Stomach smooth muscle (tissue), 2 donors: Measurements from ENCODE around the gene PTTG1.

Source experiments
- H3K27ac ChIP-seq: one replicate; pipeline ENCODE4 v1.7.0; 2013; ENCODE audit warnings: mild to moderate bottlenecking, low read length, inconsistent platforms
- H3K27me3 ChIP-seq, 2 donors: one replicate each; pipeline ENCODE4 v1.7.0; 2013; ENCODE audit warnings: low read length in 2 of 2; ENCODE audit not compliant: insufficient read depth in 2 of 2, control insufficient read depth in 1 of 2
- H3K36me3 ChIP-seq, 2 donors: one replicate each; pipeline ENCODE4 v1.7.0; 2013; ENCODE audit warnings: low read length in 2 of 2; ENCODE audit not compliant: control insufficient read depth in 2 of 2, insufficient read depth in 2 of 2
- H3K4me1 ChIP-seq: one replicate; pipeline ENCODE4 v1.7.0; 2013; ENCODE audit warnings: low read length; ENCODE audit not compliant: control insufficient read depth, insufficient read depth
- H3K4me3 ChIP-seq, 2 donors: one replicate each; pipeline ENCODE4 v1.7.0; 2013; ENCODE audit warnings: low read length in 2 of 2
- H3K9ac ChIP-seq, 2 donors: one replicate each; pipeline ENCODE4 v1.7.0; 2013; ENCODE audit warnings: low read length in 2 of 2, mild to moderate bottlenecking in 1 of 2
- H3K9me3 ChIP-seq, 2 donors: one replicate each; pipeline ENCODE4 v1.7.0; 2013; ENCODE audit warnings: low read length in 2 of 2; ENCODE audit not compliant: control insufficient read depth in 2 of 2
- donor health status: healthy.
- donor health status: Pancreatic carcinoma.

PTTG1 gene

GRCh38 chr5:160473681-160474080, 52.0 kb downstream of the PTTG1 start:
- Histone ChIP-seq H3K9ac (no peak overlapping the region), H3K4me3 (no peak overlapping the region), H3K9me3 (no peaks in the 10 kb centered on the region), H3K27ac (no peak overlapping the region), H3K27me3 (no peaks in the 10 kb centered on the region), H3K4me1 (peaks cover 2% of the 10 kb centered on the region), H3K36me3 (no peaks in the 10 kb centered on the region)

- no peak overlapping the region for H3K9ac ChIP-seq
- no peak overlapping the region for H3K27ac ChIP-seq
- peaks cover 2% of the 10 kb centered on the region for H3K4me1 ChIP-seq
- H3K36me3 ChIP-seq = no peaks in the 10 kb centered on the region
- no peaks in the 10 kb centered on the region for H3K9me3 ChIP-seq
- H3K4me3 ChIP-seq = no peak overlapping the region
- no peaks in the 10 kb centered on the region for H3K27me3 ChIP-seq
Measured at GRCh38 chr5:160474084-160474483, 52.4 kb downstream of the PTTG1 start.

- no peaks in the 10 kb centered on the region for H3K9me3 ChIP-seq
- H3K27ac ChIP-seq = no peak overlapping the region
- H3K4me3 ChIP-seq = no peak overlapping the region
- no peaks in the 10 kb centered on the region for H3K27me3 ChIP-seq
- H3K36me3 ChIP-seq = no peaks in the 10 kb centered on the region
- no peak overlapping the region for H3K9ac ChIP-seq
- peaks cover 8% of the 10 kb centered on the region for H3K4me1 ChIP-seq
Measured at GRCh38 chr5:160475864-160476438, 54.3 kb downstream of the PTTG1 start.

GRCh38 chr5:160477266-160477970, 55.8 kb downstream of the PTTG1 start:
- Histone ChIP-seq H3K27ac (no peak overlapping the region), H3K4me3 (no peak overlapping the region), H3K9me3 (no peaks in the 10 kb centered on the region), H3K36me3 (no peaks in the 10 kb centered on the region), H3K27me3 (no peaks in the 10 kb centered on the region), H3K4me1 (peaks cover 7% of the 10 kb centered on the region), H3K9ac (no peak overlapping the region)

GRCh38 chr5:160478163-160478562, 56.5 kb downstream of the PTTG1 start:
- Histone ChIP-seq H3K4me3 (no peak overlapping the region), H3K4me1 (peaks cover 7% of the 10 kb centered on the region), H3K27me3 (no peaks in the 10 kb centered on the region), H3K36me3 (no peaks in the 10 kb centered on the region), H3K27ac (no peak overlapping the region), H3K9me3 (no peaks in the 10 kb centered on the region), H3K9ac (no peak overlapping the region)
